Mucosa of rectum (tissue), 2 donors: Measurements from ENCODE around the gene IL16.

Source experiments
- H3K27ac ChIP-seq, 2 donors: one replicate each; pipeline ENCODE4 v1.7.0; 2013; ENCODE audit warnings: inconsistent platforms in 2 of 2, low read depth in 2 of 2, low read length in 2 of 2
- H3K27me3 ChIP-seq, 2 donors: one replicate each; pipeline ENCODE4 v1.7.0; 2013; ENCODE audit warnings: low read length in 2 of 2; ENCODE audit not compliant: control insufficient read depth in 2 of 2, insufficient read depth in 2 of 2
- H3K36me3 ChIP-seq, 2 donors: one replicate each; pipeline ENCODE4 v1.7.0; 2013; ENCODE audit warnings: low read length in 2 of 2; ENCODE audit not compliant: control insufficient read depth in 2 of 2, insufficient read depth in 2 of 2
- H3K4me1 ChIP-seq, 2 donors: one replicate each; pipeline ENCODE4 v1.7.0; 2013; ENCODE audit warnings: low read length in 2 of 2, mild to moderate bottlenecking in 1 of 2; ENCODE audit not compliant: control insufficient read depth in 2 of 2, insufficient read depth in 2 of 2
- H3K4me3 ChIP-seq, 2 donors: one replicate each; pipeline ENCODE4 v1.7.0; 2013; ENCODE audit warnings: low read length in 2 of 2
- H3K9ac ChIP-seq, 2 donors: one replicate each; pipeline ENCODE4 v1.7.0; 2013; ENCODE audit warnings: low read length in 2 of 2, low read depth in 1 of 2, mild to moderate bottlenecking in 1 of 2
- H3K9me3 ChIP-seq, 2 donors: one replicate each; pipeline ENCODE4 v1.7.0; 2013; ENCODE audit warnings: low read length in 2 of 2; ENCODE audit not compliant: control insufficient read depth in 2 of 2
- donor health status: healthy.
- donor health status: Normal muscosa, but diverticular disease.

IL16 gene

DNA sequence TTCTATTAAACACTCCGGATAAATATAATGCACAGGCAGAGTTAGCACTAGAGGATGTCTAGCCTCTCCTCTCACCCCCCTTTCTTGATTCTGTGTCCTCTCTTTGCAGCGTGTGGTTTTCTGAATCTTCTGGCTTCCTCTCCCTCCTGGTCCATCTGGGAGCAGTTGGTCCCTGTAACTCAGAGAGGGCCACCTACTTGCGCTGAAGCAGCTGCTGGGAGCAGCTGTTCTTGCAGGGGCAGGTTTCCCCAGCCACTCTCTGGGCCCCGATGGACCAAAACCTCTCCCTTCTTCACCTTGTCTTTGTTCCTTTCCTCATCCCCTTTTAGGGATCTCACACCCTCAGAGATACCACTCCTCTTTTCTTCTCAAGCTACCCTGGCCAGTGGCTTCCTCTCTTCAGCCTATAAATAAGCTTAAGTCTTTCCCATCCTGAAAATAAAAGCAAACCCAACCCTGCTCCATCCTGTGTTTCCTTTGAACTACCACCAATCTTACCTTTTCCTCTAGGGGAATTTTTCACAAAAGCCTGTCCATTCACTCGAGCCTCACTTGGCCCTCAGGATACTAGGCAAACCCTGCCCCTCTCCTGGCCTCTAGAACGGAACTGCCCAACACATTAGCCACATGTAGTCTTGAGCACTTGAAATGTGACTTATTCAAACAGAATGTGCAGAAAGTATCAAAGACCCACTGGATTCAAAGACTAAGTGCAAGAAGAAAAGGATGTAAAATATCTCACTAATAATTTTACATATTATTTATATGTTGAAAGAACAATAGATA lies 67.6 kb downstream of the IL16 start:
- Histone ChIP-seq H3K27me3 (peaks cover 0 to 2% of the 10 kb centered on the region in 2 donors), H3K9ac (no peak overlapping the region), H3K36me3 (no peaks in the 10 kb centered on the region), H3K9me3 (no peaks in the 10 kb centered on the region), H3K4me3 (no peak overlapping the region), H3K27ac (no peak overlapping the region), H3K4me1 (peaks cover 7 to 9% of the 10 kb centered on the region in 2 donors)

DNA sequence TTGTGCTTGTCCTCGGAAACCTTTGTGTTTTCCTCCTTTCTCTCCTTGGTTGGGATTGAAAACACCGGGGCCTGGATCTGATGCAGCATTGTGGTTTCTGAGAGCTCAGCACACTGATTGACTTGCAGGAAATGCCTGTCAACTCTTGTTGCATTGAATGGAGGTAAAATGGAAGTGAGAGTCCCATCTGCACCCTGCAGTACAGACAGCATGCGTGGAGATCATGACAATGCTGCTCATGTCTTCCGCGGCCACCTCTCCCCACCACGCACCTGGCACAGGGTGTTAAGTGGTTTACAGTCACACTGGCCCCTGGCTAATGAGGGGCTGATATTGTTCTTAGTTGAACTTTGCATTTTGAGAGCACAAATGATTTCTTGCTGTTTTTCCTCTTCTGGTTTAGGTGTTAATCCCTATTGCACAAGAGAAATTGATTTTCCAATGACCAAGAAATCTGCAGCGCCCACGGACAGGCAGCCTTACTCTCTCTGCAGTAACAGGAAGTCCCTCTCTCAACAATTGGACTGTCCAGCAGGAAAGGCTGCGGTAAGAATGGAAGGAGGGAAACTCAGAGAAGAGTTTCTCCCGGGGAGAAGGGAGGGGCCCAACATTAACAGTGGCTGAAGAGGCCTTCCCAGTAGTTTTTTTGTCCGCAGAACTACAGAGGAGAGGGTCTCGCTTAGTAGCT lies 68.7 kb downstream of the IL16 start:
- Histone ChIP-seq H3K36me3 (no peaks in the 10 kb centered on the region), H3K27ac (no peak overlapping the region), H3K9ac (no peak overlapping the region), H3K27me3 (peaks cover 0 to 2% of the 10 kb centered on the region in 2 donors), H3K9me3 (no peaks in the 10 kb centered on the region), H3K4me1 (peaks cover 7 to 9% of the 10 kb centered on the region in 2 donors), H3K4me3 (peak overlapping the region in 1 of 2 donors; percentile 39)

DNA sequence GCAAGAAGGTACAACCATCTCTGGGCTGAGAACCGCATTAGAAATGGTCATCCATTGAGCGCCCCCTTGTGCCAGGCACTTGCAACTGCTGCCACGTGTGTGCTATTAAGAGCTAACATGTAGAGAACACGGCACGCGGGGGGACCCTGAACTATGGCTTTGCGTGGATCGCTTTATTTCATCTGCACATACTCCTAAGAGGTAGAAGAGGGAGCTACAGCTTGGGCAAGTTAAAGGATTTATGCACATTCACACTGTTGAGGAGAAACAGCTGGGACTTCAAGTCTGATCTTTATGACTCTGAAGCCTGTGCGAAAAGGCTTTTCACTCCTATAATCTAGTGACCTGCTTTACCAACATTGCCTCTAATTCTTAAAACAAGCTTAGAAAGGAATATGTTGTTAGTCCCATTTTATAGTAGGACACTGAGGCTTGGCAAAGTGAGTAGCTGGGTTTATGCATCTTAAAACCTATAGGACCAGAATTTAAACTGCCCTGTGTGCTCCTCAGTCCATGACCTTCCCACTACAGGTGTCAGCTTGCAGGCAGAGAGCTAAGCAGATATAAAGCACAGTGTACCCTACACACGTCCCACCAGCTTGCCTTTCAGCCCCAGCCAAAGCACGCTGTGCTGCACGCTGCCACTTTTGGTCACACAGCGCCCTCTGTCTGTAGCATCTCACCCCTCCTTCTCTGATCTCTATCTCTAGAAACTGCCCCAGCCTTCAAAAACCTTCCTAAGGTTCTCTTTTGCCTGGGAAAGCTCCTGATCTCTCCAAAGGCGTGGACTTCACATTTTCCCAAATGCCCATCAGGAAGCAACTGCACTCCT lies 69.5 kb downstream of the IL16 start:
- peaks cover 7 to 9% of the 10 kb centered on the region in 2 donors for H3K4me1 ChIP-seq
- H3K27me3 ChIP-seq = peaks cover 0 to 2% of the 10 kb centered on the region in 2 donors
- H3K9me3 ChIP-seq = no peaks in the 10 kb centered on the region
- H3K9ac ChIP-seq = no peak overlapping the region
- H3K36me3 ChIP-seq = no peaks in the 10 kb centered on the region
- H3K4me3 ChIP-seq = peak overlapping the region in 1 of 2 donors; percentile 39
- H3K27ac ChIP-seq = no peak overlapping the region

DNA sequence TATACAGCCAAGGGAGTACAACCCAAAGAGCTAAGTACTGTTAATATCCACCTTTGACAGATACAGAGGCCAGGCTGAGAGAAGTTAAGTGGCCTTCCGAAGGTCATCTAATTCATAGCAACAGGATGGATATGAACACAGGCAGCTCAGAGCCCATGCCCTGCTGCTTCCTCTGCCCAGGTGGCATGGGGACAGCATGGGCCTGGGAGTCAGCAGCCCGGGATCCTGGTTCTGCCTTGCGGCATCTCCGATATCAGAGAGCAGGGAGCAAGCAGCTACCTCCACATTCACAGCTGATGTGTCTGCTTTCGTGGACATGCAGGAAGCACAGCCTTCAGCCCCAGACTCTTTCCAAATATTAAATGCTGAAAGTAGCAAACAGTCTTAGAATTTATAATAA lies 71.7 kb downstream of the IL16 start:
- H3K4me3 ChIP-seq = no peak overlapping the region
- peaks cover 7 to 9% of the 10 kb centered on the region in 2 donors for H3K4me1 ChIP-seq
- no peak overlapping the region for H3K9ac ChIP-seq
- no peaks in the 10 kb centered on the region for H3K36me3 ChIP-seq
- H3K27me3 ChIP-seq = no peaks in the 10 kb centered on the region
- H3K27ac ChIP-seq = no peak overlapping the region
- no peaks in the 10 kb centered on the region for H3K9me3 ChIP-seq

DNA sequence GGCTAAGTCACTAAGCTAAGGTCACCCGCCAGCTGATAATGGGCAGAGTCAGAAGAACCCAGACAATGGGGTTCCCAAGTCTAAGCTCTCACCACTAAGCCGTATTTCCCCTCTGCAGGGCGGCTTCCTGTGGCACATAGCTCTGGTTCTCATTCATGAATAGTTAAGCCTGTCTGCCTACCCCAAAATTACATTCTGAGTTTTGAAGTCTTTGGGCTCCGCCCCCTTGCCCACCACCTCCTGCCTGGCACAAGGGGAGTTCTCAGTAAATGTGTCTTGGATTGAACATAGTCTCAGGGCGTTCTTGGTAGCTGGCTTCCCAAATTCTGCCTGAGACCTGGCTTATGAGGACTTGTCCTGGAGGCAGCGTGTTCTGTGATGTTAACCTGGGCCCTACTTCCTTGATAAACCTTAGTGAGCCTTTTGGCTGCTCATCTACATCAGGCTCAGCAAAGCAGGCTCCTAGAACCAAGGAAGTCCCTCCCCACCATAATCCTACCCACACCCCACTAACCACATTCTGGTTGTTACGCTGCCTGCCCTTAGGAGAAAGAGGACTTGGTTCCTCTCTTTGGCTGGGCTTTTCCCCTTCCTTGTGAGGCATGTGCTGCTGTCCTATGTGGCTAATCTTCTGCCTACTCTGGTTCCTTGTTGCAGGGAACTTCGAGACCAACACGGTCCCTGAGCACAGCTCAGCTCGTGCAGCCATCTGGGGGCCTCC lies 72.4 kb downstream of the IL16 start:
- no peaks in the 10 kb centered on the region for H3K27me3 ChIP-seq
- no peaks in the 10 kb centered on the region for H3K9me3 ChIP-seq
- H3K27ac ChIP-seq = no peak overlapping the region
- H3K9ac ChIP-seq = no peak overlapping the region
- no peaks in the 10 kb centered on the region for H3K36me3 ChIP-seq
- H3K4me1 ChIP-seq = peaks cover 7 to 9% of the 10 kb centered on the region in 2 donors
- no peak overlapping the region for H3K4me3 ChIP-seq

DNA sequence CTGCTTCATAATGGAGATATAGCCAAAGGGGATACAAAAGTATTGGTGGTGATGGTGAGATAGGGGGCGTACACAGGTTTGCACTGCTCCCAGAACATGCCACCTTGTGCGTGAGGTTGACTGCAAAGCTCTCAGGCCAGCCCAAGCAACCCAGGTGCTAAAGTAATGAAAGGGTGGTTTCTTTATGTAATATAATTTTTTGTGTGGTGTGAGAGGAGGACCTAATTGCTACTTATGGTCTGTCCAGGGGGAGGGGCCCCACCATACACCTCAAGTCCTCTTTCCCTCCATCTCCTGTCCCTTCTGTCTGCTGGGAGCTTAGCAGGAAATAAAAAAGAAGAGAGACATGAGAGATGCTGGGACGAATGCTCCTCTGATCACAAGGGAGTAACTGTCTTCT lies 73.5 kb downstream of the IL16 start:
- Histone ChIP-seq H3K36me3 (no peaks in the 10 kb centered on the region), H3K27me3 (no peaks in the 10 kb centered on the region)

DNA sequence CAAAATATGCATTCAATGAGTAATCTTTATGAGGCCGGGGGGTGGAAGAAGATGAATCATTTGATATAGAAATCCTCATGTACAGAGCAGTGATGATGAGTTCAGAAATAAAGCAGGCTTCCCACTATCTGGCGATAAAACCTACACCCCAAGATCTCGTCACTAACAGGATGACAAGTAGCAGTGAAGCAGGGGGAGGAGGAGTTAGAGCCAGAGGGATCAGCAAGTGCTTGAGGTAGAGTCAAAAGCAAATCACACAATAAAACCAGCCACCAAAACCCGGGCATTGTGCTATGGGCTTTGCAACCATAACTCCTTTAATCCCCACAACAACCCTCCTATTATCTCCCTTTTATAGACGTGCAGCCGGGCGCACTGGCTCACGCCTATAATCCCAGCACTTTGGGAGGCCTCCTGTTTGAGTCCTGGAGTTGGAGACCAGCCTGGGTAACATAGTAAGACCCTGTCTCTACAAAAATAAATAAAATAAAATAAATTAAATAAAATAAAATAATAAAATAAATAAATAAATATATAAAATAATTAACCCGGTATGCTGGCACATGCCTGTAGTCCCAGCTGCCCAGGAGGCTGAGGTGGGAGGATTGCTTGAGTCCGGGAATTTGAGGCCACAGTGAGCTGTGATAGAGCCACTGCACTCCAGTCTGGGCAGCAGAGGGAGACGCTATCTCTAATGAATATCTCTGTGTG lies 74.3 kb downstream of the IL16 start:
- no peak overlapping the region for H3K27ac ChIP-seq
- H3K27me3 ChIP-seq = no peaks in the 10 kb centered on the region
- peaks cover 5 to 6% of the 10 kb centered on the region in 2 donors for H3K4me1 ChIP-seq
- no peak overlapping the region for H3K9ac ChIP-seq
- H3K9me3 ChIP-seq = no peaks in the 10 kb centered on the region
- no peak overlapping the region for H3K4me3 ChIP-seq
- H3K36me3 ChIP-seq = no peaks in the 10 kb centered on the region

More for the DNA sequence above, 73.5 kb downstream of the IL16 start:
- Histone ChIP-seq H3K9me3 (no peaks in the 10 kb centered on the region), H3K4me3 (no peak overlapping the region), H3K4me1 (peaks cover 7 to 8% of the 10 kb centered on the region in 2 donors), H3K9ac (no peak overlapping the region), H3K27ac (no peak overlapping the region)

DNA sequence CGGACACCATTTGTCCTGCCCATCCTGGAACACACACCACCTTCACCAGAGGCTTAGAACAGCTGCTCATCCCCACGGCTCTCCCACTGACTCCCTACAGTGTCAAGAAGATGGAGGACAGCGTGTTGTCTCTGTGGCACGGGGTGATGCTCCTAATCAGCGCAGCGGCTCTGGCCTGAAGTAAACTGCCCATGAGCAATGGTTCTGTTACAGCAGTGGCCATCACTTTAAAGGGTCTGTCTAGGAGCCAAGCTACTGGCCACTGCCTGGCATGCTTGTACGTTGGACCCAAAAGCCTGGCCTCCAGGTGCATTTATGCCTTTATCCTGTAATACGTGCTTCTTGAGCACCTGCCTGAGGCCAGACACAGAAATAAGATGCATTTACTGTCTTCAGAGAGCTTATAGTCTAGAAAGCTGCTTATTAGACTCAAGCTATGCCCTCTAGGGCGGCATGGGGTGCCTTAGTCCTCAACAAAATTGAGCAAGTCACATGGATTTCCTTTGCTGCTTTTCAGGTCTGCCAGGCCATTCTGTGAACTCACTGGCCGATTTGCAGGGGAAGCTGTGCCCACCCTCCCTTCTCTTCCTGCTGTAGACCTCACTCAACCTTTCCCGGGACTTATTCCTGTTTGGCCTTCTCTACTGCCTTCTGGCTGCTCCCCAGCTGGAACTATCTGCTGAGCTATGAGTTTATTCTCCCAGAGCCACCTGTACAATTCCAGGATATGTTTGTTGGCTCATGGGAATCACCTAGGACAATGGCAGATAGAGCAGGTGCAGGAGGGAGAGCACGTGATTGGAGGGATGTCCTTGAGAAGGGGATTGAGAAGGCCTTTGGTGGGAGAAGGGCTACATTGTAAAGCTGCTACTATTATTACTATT lies 75.3 kb downstream of the IL16 start:
- Histone ChIP-seq H3K27ac (no peak overlapping the region), H3K4me3 (no peak overlapping the region), H3K4me1 (peaks cover 0 to 3% of the 10 kb centered on the region in 2 donors), H3K9me3 (no peaks in the 10 kb centered on the region), H3K36me3 (no peaks in the 10 kb centered on the region), H3K9ac (no peak overlapping the region), H3K27me3 (no peaks in the 10 kb centered on the region)
